CD4-positive, alpha-beta T cell treated with Interleukin-12 subunit alpha and Interleukin-12 subunit beta, for 1 hour (primary cell): ENCODE data around the gene MEI1.

Source experiments
- DNase-seq: peaks from one replicate; pipeline ENCODE4 v3.0.0-alpha.2; 2020

Gene MEI1

GRCh38 chr22:41787331-41787730 is 88.0 kb downstream of the MEI1 start:
- DNase-seq, result no peak

- DNase-seq, result no peak
Observed at GRCh38 chr22:41793871-41794270, 94.6 kb downstream of the MEI1 start.

- DNase-seq, result no peak
Observed at GRCh38 chr22:41798736-41799135, 99.4 kb downstream of the MEI1 start.

GRCh38 chr22:41799486-41800347 is 100.4 kb downstream of the MEI1 start:
- DNase-seq, result no peak

GRCh38 chr22:41800348-41801146 is 101.2 kb downstream of the MEI1 start, which contains the start of gene CCDC134:
Gene CCDC134, plus strand, starts transcription at chr22:41800679. Its CDS starts 8,212 bp downstream, at chr22:41808891.
- DNase-seq, result peak; percentile 92

- DNase-seq, result no peak
Observed at GRCh38 chr22:41801147-41801819, 102.0 kb downstream of the MEI1 start.

- DNase-seq, result no peak
Observed at GRCh38 chr22:41801886-41802285, 102.6 kb downstream of the MEI1 start.

- no peak for DNase-seq
Observed at GRCh38 chr22:41805639-41806038, 106.3 kb downstream of the MEI1 start.

GRCh38 chr22:41808400-41808799 is 109.1 kb downstream of the MEI1 start:
- no peak for DNase-seq

GRCh38 chr22:41810022-41810421 is 110.7 kb downstream of the MEI1 start:
- DNase-seq, result no peak

GRCh38 chr22:41812805-41813545 is 113.7 kb downstream of the MEI1 start:
- no peak for DNase-seq

GRCh38 chr22:41813726-41814410 is 114.6 kb downstream of the MEI1 start:
- no peak for DNase-seq

GRCh38 chr22:41815716-41816115 is 116.4 kb downstream of the MEI1 start:
- DNase-seq, result no peak

- no peak for DNase-seq
Observed at GRCh38 chr22:41816241-41816640, 116.9 kb downstream of the MEI1 start.

- no peak for DNase-seq
Observed at GRCh38 chr22:41816871-41817270, 117.6 kb downstream of the MEI1 start.

GRCh38 chr22:41818011-41818410 is 118.7 kb downstream of the MEI1 start:
- no peak for DNase-seq

- no peak for DNase-seq
Observed at GRCh38 chr22:41818596-41818995, 119.3 kb downstream of the MEI1 start.

- no peak for DNase-seq
Observed at GRCh38 chr22:41819257-41819656, 120.0 kb downstream of the MEI1 start.

- DNase-seq, result no peak
Observed at GRCh38 chr22:41820447-41820846, 121.1 kb downstream of the MEI1 start.

GRCh38 chr22:41821471-41822316 is 122.4 kb downstream of the MEI1 start:
- DNase-seq, result no peak
